Muscle layer of duodenum (tissue), 2 donors: ENCODE data around the gene SETD4.
"Not testable (repeated sequence)": the region's sequence is repeated elsewhere in the genome, so short reads cannot be mapped to it uniquely, and the experiment has no call there.

Source experiments
- H3K27ac ChIP-seq: one replicate; pipeline ENCODE4 v1.7.0; 2013; ENCODE audit warnings: mild to moderate bottlenecking, low read length
- H3K27me3 ChIP-seq: one replicate; pipeline ENCODE4 v1.7.0; 2013; ENCODE audit warnings: low read depth, mild to moderate bottlenecking, control low read depth, low read length
- H3K36me3 ChIP-seq, 2 donors: one replicate each; pipeline ENCODE4 v1.7.0; 2013; ENCODE audit warnings: low read length in 2 of 2, control low read depth in 1 of 2, mild to moderate bottlenecking in 1 of 2; ENCODE audit not compliant: insufficient read depth in 2 of 2, control insufficient read depth in 1 of 2
- H3K4me1 ChIP-seq, 2 donors: one replicate each; pipeline ENCODE4 v1.7.0; 2013; ENCODE audit warnings: low read length in 2 of 2, mild to moderate bottlenecking in 2 of 2, control low read depth in 1 of 2, moderate library complexity in 1 of 2; ENCODE audit not compliant: insufficient read depth in 2 of 2, control insufficient read depth in 1 of 2
- H3K4me3 ChIP-seq, 2 donors: one replicate each; pipeline ENCODE4 v1.7.0; 2013; ENCODE audit warnings: low read length in 2 of 2, low read depth in 1 of 2, mild to moderate bottlenecking in 1 of 2
- H3K9me3 ChIP-seq, 2 donors: one replicate each; pipeline ENCODE4 v1.7.0; 2013; ENCODE audit warnings: low read length in 2 of 2, control low read depth in 1 of 2, mild to moderate bottlenecking in 1 of 2; ENCODE audit not compliant: control insufficient read depth in 1 of 2
- donor health status: healthy.

SETD4 gene

GRCh38 chr21:36076878-36077655, 16.7 kb upstream of the SETD4 start:
- Histone ChIP-seq H3K27ac (no peak overlapping the region), H3K9me3 (no peaks in the 10 kb centered on the region), H3K27me3 (no peaks in the 10 kb centered on the region), H3K4me1 (peaks cover 3 to 9% of the 10 kb centered on the region in 2 donors), H3K4me3 (no peak overlapping the region), H3K36me3 (peaks cover 6 to 8% of the 10 kb centered on the region in 2 donors)

- Histone ChIP-seq H3K4me1 (peaks cover 12 to 20% of the 10 kb centered on the region in 2 donors), H3K27me3 (no peaks in the 10 kb centered on the region), H3K27ac (no peak overlapping the region), H3K4me3 (no peak overlapping the region), H3K9me3 (no peaks in the 10 kb centered on the region), H3K36me3 (peaks cover 13 to 18% of the 10 kb centered on the region in 2 donors)
These were observed 15.6 kb upstream of the SETD4 start for GRCh38 chr21:36075953-36076352.

GRCh38 chr21:36075171-36075570, 14.8 kb upstream of the SETD4 start:
- H3K4me3 ChIP-seq = no peak overlapping the region
- H3K4me1 ChIP-seq = peaks cover 15 to 28% of the 10 kb centered on the region in 2 donors
- H3K36me3 ChIP-seq = peaks cover 13 to 20% of the 10 kb centered on the region in 2 donors
- H3K9me3 ChIP-seq = no peaks in the 10 kb centered on the region
- H3K27ac ChIP-seq = no peak overlapping the region
- no peaks in the 10 kb centered on the region for H3K27me3 ChIP-seq

GRCh38 chr21:36073911-36074310, 13.6 kb upstream of the SETD4 start:
- not testable (repeated sequence) for H3K27ac ChIP-seq, H3K4me3 ChIP-seq, H3K9me3 ChIP-seq, H3K27me3 ChIP-seq
- H3K4me1 ChIP-seq = peaks cover 20 to 36% of the 10 kb centered on the region in 2 donors
- peaks cover 13 to 20% of the 10 kb centered on the region in 2 donors for H3K36me3 ChIP-seq

- H3K27me3 ChIP-seq = no peaks in the 10 kb centered on the region
- H3K9me3 ChIP-seq = peaks cover 0 to 4% of the 10 kb centered on the region in 2 donors
- no peak overlapping the region for H3K4me3 ChIP-seq
- peaks cover 20 to 36% of the 10 kb centered on the region in 2 donors for H3K4me1 ChIP-seq
- peaks cover 13 to 20% of the 10 kb centered on the region in 2 donors for H3K36me3 ChIP-seq
- no peak overlapping the region for H3K27ac ChIP-seq
These were observed 12.9 kb upstream of the SETD4 start for GRCh38 chr21:36073181-36073580.

- H3K4me1 ChIP-seq = peaks cover 20 to 36% of the 10 kb centered on the region in 2 donors
These were observed 12.3 kb upstream of the SETD4 start for GRCh38 chr21:36072453-36073162.

GRCh38 chr21:36070999-36071398, 10.7 kb upstream of the SETD4 start:
- Histone ChIP-seq H3K36me3 (peaks cover 13 to 20% of the 10 kb centered on the region in 2 donors), H3K4me1 (peaks cover 20 to 36% of the 10 kb centered on the region in 2 donors), H3K27ac (no peak overlapping the region), H3K4me3 (peak overlapping the region; percentile 67 to 93), H3K27me3 (no peaks in the 10 kb centered on the region), H3K9me3 (peaks cover 0 to 4% of the 10 kb centered on the region in 2 donors)

More at GRCh38 chr21:36072453-36073162, 12.3 kb upstream of the SETD4 start:
- H3K36me3 ChIP-seq = peaks cover 13 to 20% of the 10 kb centered on the region in 2 donors
- no peak overlapping the region for H3K27ac ChIP-seq
- H3K9me3 ChIP-seq = peaks cover 0 to 4% of the 10 kb centered on the region in 2 donors
- no peaks in the 10 kb centered on the region for H3K27me3 ChIP-seq
- peak overlapping the region in 1 of 2 donors; percentile 67 for H3K4me3 ChIP-seq

GRCh38 chr21:36069713-36070583, 9.6 kb upstream of the SETD4 start, which contains the start of gene CBR1:
TSS of gene CBR1 (plus strand) at chr21:36070024. CDS start at chr21:36070116, 92 bp downstream.
- H3K4me3 ChIP-seq = peak within 1 kb of the TSS; percentile 67 to 93
- H3K9me3 ChIP-seq = peaks cover 0 to 4% of the 10 kb centered on the region in 2 donors
- H3K4me1 ChIP-seq = peaks cover 16 to 40% of the 10 kb centered on the region in 2 donors
- peaks cover 13 to 20% of the 10 kb centered on the region in 2 donors for H3K36me3 ChIP-seq
- peak within 1 kb of the TSS; percentile 77 for H3K27ac ChIP-seq
- H3K27me3 ChIP-seq = no peaks in the 10 kb centered on the region

- H3K27me3 ChIP-seq = no peaks in the 10 kb centered on the region
- peak overlapping the region; percentile 67 to 93 for H3K4me3 ChIP-seq
- peaks cover 13 to 20% of the 10 kb centered on the region in 2 donors for H3K36me3 ChIP-seq
- H3K4me1 ChIP-seq = peaks cover 16 to 40% of the 10 kb centered on the region in 2 donors
- peak overlapping the region; percentile 77 for H3K27ac ChIP-seq
- peaks cover 0 to 4% of the 10 kb centered on the region in 2 donors for H3K9me3 ChIP-seq
These were observed 8.5 kb upstream of the SETD4 start for GRCh38 chr21:36068748-36069398.

GRCh38 chr21:36065497-36066036, 5.2 kb upstream of the SETD4 start:
- no peak overlapping the region for H3K27ac ChIP-seq
- H3K4me3 ChIP-seq = no peak overlapping the region
- peaks cover 0 to 4% of the 10 kb centered on the region in 2 donors for H3K9me3 ChIP-seq
- H3K4me1 ChIP-seq = peaks cover 9 to 16% of the 10 kb centered on the region in 2 donors
- no peaks in the 10 kb centered on the region for H3K36me3 ChIP-seq
- H3K27me3 ChIP-seq = no peaks in the 10 kb centered on the region
